GM21528 (cell line): Measurements from ENCODE around the gene HOTAIR.

ENCODE experiments used
- ATAC-seq: cut with Tn5 transposase; IDR thresholded peaks from one replicate; pipeline ENCODE4 v1.9.1; 2021; ENCODE audit warnings: mild to moderate bottlenecking, moderate library complexity; ENCODE audit not compliant: unreplicated experiment, low FRiP score

Gene HOTAIR

GRCh38 chr12:53931844-53932581, 42.7 kb downstream of the HOTAIR start:
- ATAC-seq, result no peak

DNA sequence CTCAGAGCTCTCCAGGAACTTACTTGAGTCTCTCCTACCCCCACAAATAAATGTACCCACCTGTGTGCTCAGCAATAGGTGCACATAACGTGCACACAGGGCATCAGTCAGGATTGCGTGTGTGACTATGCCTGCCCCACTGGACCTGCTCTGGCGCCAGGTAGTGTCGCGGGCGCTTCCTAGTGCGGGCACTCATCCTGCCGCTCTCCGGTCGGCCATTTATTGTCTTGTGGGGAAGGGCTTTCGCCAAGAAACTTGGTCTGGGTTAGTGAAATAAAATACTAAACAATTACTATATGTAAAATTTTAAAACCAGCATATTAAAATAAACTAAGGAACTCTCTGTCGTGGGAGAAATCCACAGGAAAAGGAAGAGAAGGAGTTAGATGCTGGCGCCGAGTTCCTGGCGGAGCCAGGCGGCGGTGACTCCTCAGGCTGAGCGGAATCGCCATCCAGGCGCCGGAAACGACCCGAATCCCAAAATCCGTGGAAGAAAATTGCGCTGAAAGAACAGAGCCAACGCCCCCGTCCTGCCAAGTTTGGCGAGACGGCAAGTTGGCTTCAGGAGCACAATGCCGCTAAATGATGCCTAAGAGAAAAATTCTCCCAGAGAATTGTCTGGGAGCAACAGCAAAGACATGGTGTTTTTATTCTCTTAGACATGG, 44.0 kb downstream of the HOTAIR start:
- ATAC-seq, result no peak

GRCh38 chr12:53929527-53929926, 45.2 kb downstream of the HOTAIR start:
- no peak for ATAC-seq

- ATAC-seq, result no peak
Observed at GRCh38 chr12:53928054-53928835, 46.5 kb downstream of the HOTAIR start.

DNA sequence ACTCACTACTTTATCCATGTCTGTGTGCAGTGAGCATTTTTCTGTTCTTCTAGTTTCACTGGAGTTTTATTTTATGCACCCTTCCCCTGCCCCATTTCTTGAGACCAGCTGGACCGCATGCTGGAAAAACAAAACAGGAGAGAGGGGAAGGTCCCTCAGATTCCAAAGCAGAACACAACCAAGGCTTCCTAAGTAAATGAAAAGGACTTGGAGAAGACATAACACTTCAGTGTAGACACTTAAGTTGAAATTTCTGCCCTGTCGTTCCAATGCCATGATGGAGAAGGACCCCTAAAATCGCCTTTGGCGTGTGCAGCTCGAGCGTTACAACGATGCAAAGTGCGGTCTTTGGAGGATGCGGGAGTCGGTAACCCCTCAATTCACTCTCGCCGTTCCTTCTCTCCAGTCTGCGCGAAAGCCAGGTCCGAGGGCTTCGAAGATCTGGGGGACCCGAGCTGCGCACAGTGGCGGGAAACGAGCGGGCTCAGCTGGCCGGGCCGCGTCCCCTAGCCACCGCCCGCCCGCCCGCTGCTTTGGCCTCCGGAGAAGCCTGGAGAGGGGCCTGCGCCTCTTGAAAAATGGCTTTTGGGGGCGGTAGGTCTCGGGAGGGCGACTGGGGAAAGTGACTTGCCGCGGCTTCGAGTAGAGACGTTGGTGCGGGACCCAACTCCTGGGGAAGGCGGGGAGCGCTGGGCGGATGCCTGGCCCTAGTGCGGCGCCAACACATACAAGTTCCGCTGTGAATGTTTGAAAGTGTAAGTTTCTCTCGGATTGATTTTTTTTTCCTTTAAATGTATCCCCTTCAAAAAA, 47.3 kb downstream of the HOTAIR start:
- ATAC-seq, result no peak

GRCh38 chr12:53924521-53925405, 50.0 kb downstream of the HOTAIR start:
- ATAC-seq, result no peak

GRCh38 chr12:53916788-53917655, 57.7 kb downstream of the HOTAIR start:
- no peak for ATAC-seq
